WTC11 (cell line): Measurements from ENCODE around the gene SRRM3. TPM values are rescaled to one million over a fixed set of nuclear protein-coding genes. Genes with fewer than 3 reads are reported as not detected.

ENCODE experiments used
- ATAC-seq: fragments of 200-7000 bp; cut with Tn5 transposase; 2 replicates; pipeline ENCODE4 v1.10.0; 2021; ENCODE audit warnings: mild to moderate bottlenecking, moderate library complexity
- CTCF ChIA-PET: fragments of 300-600 bp; sonication (Branson Sonifier 250); formaldehyde crosslinking; loops from one replicate; lab custom pipeline; 2021; ENCODE audit warnings: antibody characterized with exemption; lab: Charles Lee
- POLR2A ChIA-PET: fragments of 350-600 bp; sonication (Branson Sonifier 250); formaldehyde crosslinking; loops from one replicate; lab custom pipeline; 2021; ENCODE audit warnings: antibody characterized with exemption; lab: Charles Lee
- DNase-seq: peaks from one replicate; pipeline ENCODE4 v3.0.0; 2021; ENCODE audit warnings: low spot score
- H3K27ac Mint-ChIP-seq: 2 replicates; pipeline ENCODE4 v1.8.0; 2021; ENCODE audit warnings: mixed read lengths
- H3K27me3 Mint-ChIP-seq: 2 replicates; pipeline ENCODE4 v1.8.0; 2021; ENCODE audit warnings: low read depth, mild to moderate bottlenecking, moderate library complexity, mixed read lengths
- H3K36me3 Mint-ChIP-seq: 2 replicates; pipeline ENCODE4 v1.8.0; 2021; ENCODE audit warnings: mixed read lengths
- H3K4me1 Mint-ChIP-seq: 2 replicates; pipeline ENCODE4 v1.8.0; 2022; ENCODE audit warnings: mixed read lengths
- H3K4me3 Mint-ChIP-seq: 2 replicates; pipeline ENCODE4 v1.8.0; 2021; ENCODE audit warnings: mild to moderate bottlenecking, moderate library complexity, mixed read lengths
- H3K9me3 Mint-ChIP-seq: 2 replicates; pipeline ENCODE4 v1.8.0; 2021; ENCODE audit warnings: mixed read lengths
- ESRRA ChIP-seq: sonication (generic); formaldehyde crosslinking; IDR thresholded peaks from 2 replicates; pipeline ENCODE4 v1.8.1; 2022; ENCODE audit warnings: mild to moderate bottlenecking, missing genetic modification reagents, borderline replicate concordance
- HMGA2 ChIP-seq: fragments of 250-450 bp; sonication (Bioruptor Pico); IDR thresholded peaks from 2 replicates; pipeline ENCODE4 v1.4.0; 2021; ENCODE audit warnings: mild to moderate bottlenecking, moderate library complexity
- IRF2 ChIP-seq: sonication (generic); formaldehyde crosslinking; IDR thresholded peaks from 2 replicates; pipeline ENCODE4 v1.8.0; 2022; ENCODE audit warnings: low read depth, missing genetic modification reagents, borderline replicate concordance
- JAZF1 ChIP-seq: fragments of 250-450 bp; sonication (Bioruptor Pico); IDR thresholded peaks from 2 replicates; pipeline ENCODE4 v1.9.0; 2021; ENCODE audit warnings: moderate library complexity, mild to moderate bottlenecking, inconsistent platforms
- JUN ChIP-seq: sonication (generic); formaldehyde crosslinking; IDR thresholded peaks from 2 replicates; pipeline ENCODE4 v1.8.0; 2023; ENCODE audit warnings: mild to moderate bottlenecking, missing genetic modification reagents
- NR1H2 ChIP-seq: sonication (generic); formaldehyde crosslinking; IDR thresholded peaks from 2 replicates; pipeline ENCODE4 v1.9.0; 2021; ENCODE audit warnings: mild to moderate bottlenecking, moderate library complexity, missing genetic modification reagents
- PRDM15 ChIP-seq: sonication (generic); formaldehyde crosslinking; IDR thresholded peaks from 2 replicates; pipeline ENCODE4 v1.8.0; 2022; ENCODE audit warnings: missing genetic modification reagents
- RELA ChIP-seq: sonication (generic); formaldehyde crosslinking; IDR thresholded peaks from 2 replicates; pipeline ENCODE4 v1.8.1; 2022; ENCODE audit warnings: missing genetic modification reagents, mild to moderate bottlenecking, borderline replicate concordance
- SMAD3 ChIP-seq: sonication (generic); formaldehyde crosslinking; IDR thresholded peaks from 2 replicates; pipeline ENCODE4 v1.8.0; 2022; ENCODE audit warnings: missing genetic modification reagents, mild to moderate bottlenecking, borderline replicate concordance
- TEAD1 ChIP-seq: sonication (generic); formaldehyde crosslinking; IDR thresholded peaks from 2 replicates; pipeline ENCODE4 v1.8.0; 2022; ENCODE audit warnings: mild to moderate bottlenecking, missing genetic modification reagents
- ZNF232 ChIP-seq: sonication (generic); formaldehyde crosslinking; IDR thresholded peaks from 2 replicates; pipeline ENCODE4 v1.8.0; 2022; ENCODE audit warnings: mild to moderate bottlenecking, missing genetic modification reagents
- ZNF532 ChIP-seq: fragments of 250-450 bp; sonication (Bioruptor Pico); IDR thresholded peaks from 2 replicates; pipeline ENCODE4 v1.9.0; 2021; ENCODE audit warnings: mild to moderate bottlenecking, borderline replicate concordance
- total RNA-seq: library from RNA; stranded (reverse); gene quantifications from 3 replicates; pipeline ENCODE4 v1.2.3, GENCODE V29; 2021
- TF ChIP-seq, protein P1 (sequence below): fragments of 250-450 bp; sonication (Bioruptor Pico); IDR thresholded peaks from 2 replicates; pipeline ENCODE4 v1.9.0; 2021; ENCODE audit warnings: mild to moderate bottlenecking
- TF ChIP-seq, protein P2 (sequence below): fragments of 250-450 bp; sonication (Bioruptor Pico); IDR thresholded peaks from 2 replicates; pipeline ENCODE4 v1.8.0; 2021; ENCODE audit warnings: mild to moderate bottlenecking

The SRRM3 gene
- total RNA-seq, 1 experiment from 2014 or later = 17.7 TPM

DNA sequence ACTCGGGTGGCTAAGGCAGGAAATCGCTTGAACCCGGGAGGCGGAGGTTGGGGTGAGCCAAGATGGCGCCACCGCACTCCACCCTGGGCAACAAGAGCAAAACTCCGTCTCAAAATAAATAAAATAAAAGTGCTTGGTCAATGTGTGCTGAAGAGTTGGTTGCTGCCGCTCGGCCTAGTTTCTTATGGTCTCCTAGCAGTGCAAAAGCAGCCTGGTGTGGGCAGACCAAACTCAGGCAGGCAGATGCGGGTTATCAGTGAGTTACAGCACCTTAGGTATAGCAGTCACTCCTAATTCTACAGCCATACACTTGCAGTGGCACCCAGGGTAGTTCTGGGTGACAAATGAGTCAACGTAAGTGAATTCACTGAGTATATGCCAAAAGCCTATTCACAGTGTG, 123.4 kb downstream of the SRRM3 start (continued):
- TF ChIP-seq, protein P1, sequence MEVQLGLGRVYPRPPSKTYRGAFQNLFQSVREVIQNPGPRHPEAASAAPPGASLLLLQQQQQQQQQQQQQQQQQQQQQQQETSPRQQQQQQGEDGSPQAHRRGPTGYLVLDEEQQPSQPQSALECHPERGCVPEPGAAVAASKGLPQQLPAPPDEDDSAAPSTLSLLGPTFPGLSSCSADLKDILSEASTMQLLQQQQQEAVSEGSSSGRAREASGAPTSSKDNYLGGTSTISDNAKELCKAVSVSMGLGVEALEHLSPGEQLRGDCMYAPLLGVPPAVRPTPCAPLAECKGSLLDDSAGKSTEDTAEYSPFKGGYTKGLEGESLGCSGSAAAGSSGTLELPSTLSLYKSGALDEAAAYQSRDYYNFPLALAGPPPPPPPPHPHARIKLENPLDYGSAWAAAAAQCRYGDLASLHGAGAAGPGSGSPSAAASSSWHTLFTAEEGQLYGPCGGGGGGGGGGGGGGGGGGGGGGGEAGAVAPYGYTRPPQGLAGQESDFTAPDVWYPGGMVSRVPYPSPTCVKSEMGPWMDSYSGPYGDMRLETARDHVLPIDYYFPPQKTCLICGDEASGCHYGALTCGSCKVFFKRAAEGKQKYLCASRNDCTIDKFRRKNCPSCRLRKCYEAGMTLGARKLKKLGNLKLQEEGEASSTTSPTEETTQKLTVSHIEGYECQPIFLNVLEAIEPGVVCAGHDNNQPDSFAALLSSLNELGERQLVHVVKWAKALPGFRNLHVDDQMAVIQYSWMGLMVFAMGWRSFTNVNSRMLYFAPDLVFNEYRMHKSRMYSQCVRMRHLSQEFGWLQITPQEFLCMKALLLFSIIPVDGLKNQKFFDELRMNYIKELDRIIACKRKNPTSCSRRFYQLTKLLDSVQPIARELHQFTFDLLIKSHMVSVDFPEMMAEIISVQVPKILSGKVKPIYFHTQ (CRISPR knock-in tag) = no peak
- TF ChIP-seq ZNF232 (CRISPR knock-in tag) = no peak

- Mint-ChIP-seq H3K36me3 (peaks cover 51% of the 10 kb centered on the region), H3K9me3 (no peaks in the 10 kb centered on the region), H3K27ac (no peak overlapping the region), H3K4me3 (no peak overlapping the region), H3K4me1 (no peaks in the 10 kb centered on the region; the same call in 1 of the 2 replicates), H3K27me3 (no peaks in the 10 kb centered on the region)
- ATAC-seq (no peak), DNase-seq (no peak)
- ChIA-PET CTCF (no interaction called here), POLR2A (interaction anchor here (1.3 kb wide), 1 partner anchor 33 kb away, joined by 6 read pairs; the partner anchor contains the start of gene YWHAG)
- TF ChIP-seq PRDM15 (CRISPR knock-in tag) (no peak), ESRRA (CRISPR knock-in tag) (no peak), TEAD1 (CRISPR knock-in tag) (no peak), JAZF1 (CRISPR knock-in tag) (no peak), NR1H2 (CRISPR knock-in tag) (no peak)
- TF ChIP-seq, protein P2, sequence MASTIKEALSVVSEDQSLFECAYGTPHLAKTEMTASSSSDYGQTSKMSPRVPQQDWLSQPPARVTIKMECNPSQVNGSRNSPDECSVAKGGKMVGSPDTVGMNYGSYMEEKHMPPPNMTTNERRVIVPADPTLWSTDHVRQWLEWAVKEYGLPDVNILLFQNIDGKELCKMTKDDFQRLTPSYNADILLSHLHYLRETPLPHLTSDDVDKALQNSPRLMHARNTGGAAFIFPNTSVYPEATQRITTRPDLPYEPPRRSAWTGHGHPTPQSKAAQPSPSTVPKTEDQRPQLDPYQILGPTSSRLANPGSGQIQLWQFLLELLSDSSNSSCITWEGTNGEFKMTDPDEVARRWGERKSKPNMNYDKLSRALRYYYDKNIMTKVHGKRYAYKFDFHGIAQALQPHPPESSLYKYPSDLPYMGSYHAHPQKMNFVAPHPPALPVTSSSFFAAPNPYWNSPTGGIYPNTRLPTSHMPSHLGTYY = no peak
Measured at GRCh38 chr7:76325811-76326210, 124.1 kb downstream of the SRRM3 start.

GRCh38 chr7:76326646-76327233, 125.0 kb downstream of the SRRM3 start:
- Mint-ChIP-seq H3K27me3 (no peaks in the 10 kb centered on the region), H3K36me3 (peaks cover 51% of the 10 kb centered on the region), H3K27ac (peak overlapping the region; percentile 70; the same call in 1 of the 2 replicates), H3K4me3 (no peak overlapping the region), H3K4me1 (no peaks in the 10 kb centered on the region; the same call in none of the 2 replicates), H3K9me3 (no peaks in the 10 kb centered on the region)
- POLR2A ChIA-PET = no interaction called here
- CTCF ChIA-PET = interaction anchor here (0.9 kb wide), 1 partner anchor 32 kb away, joined by 4 read pairs; the partner anchor contains the start of gene YWHAG
- DNase-seq (no peak), ATAC-seq (no peak)
- TF ChIP-seq JUN (CRISPR knock-in tag) (no peak), ESRRA (CRISPR knock-in tag) (no peak), HMGA2 (CRISPR knock-in tag) (no peak), RELA (CRISPR knock-in tag) (no peak), IRF2 (no peak), ZNF532 (no peak), SMAD3 (CRISPR knock-in tag) (no peak)
